ENCODE data around the gene NALCN.

Gene NALCN

GRCh38 chr13:101090287-101090686 lies 326.0 kb downstream of the NALCN start:
- DNase-seq (ENCODE audit: low read depth, low spot score) = no peak
- TF ChIP-seq SUZ12 (IDR thresholded peaks at IDR 0.05; ENCODE audit: extremely low read depth, insufficient read depth, insufficient read length) (no peak), ZNF274 (IDR thresholded peaks at IDR 0.05; ENCODE audit: low read depth, low read length) (no peak), YY1 (IDR thresholded peaks at IDR 0.05; ENCODE audit: insufficient read depth, insufficient read length) (no peak)

GRCh38 chr13:101085551-101085950 lies 330.8 kb downstream of the NALCN start:
- H3K9me3 ChIP-seq (ENCODE audit: insufficient read depth, low read length) = no peaks in the 10 kb centered on the region
- H3K4me3 ChIP-seq (ENCODE audit: insufficient read length, low read depth) = no peak overlapping the region
- no peak overlapping the region for H3K9ac ChIP-seq (ENCODE audit: insufficient read length, low read depth)
- H3K36me3 ChIP-seq (ENCODE audit: insufficient read depth, insufficient read length, low read length) = no peaks in the 10 kb centered on the region
- no peaks in the 10 kb centered on the region for H3K27me3 ChIP-seq (ENCODE audit: insufficient read depth, insufficient read length)
- no peaks in the 10 kb centered on the region for H3K4me1 ChIP-seq (ENCODE audit: insufficient read depth, insufficient read length)
- no peak for DNase-seq (ENCODE audit: low read depth, low spot score)
- TF ChIP-seq ZNF274 (IDR thresholded peaks at IDR 0.05; ENCODE audit: low read depth, low read length) = no peak
- TF ChIP-seq SUZ12 (IDR thresholded peaks at IDR 0.05; ENCODE audit: extremely low read depth, insufficient read depth, insufficient read length) = no peak
- TF ChIP-seq YY1 (IDR thresholded peaks at IDR 0.05; ENCODE audit: insufficient read depth, insufficient read length) = no peak

More at GRCh38 chr13:101090287-101090686, 326.0 kb downstream of the NALCN start:
- Histone ChIP-seq H3K4me3 (ENCODE audit: insufficient read length, low read depth) (no peak overlapping the region), H3K9ac (ENCODE audit: insufficient read length, low read depth) (no peak overlapping the region), H3K9me3 (ENCODE audit: insufficient read depth, low read length) (no peaks in the 10 kb centered on the region), H3K4me1 (ENCODE audit: insufficient read depth, insufficient read length) (no peaks in the 10 kb centered on the region), H3K36me3 (ENCODE audit: insufficient read depth, insufficient read length, low read length) (no peaks in the 10 kb centered on the region), H3K27me3 (ENCODE audit: insufficient read depth, insufficient read length) (no peaks in the 10 kb centered on the region)

GRCh38 chr13:101082441-101082840 lies 333.9 kb downstream of the NALCN start:
- no peak overlapping the region for H3K4me3 ChIP-seq (ENCODE audit: insufficient read length, low read depth)
- DNase-seq (ENCODE audit: low read depth, low spot score) = no peak
- H3K4me1 ChIP-seq (ENCODE audit: insufficient read depth, insufficient read length) = no peaks in the 10 kb centered on the region
- peaks cover 8% of the 10 kb centered on the region; the same call in 1 of the 2 replicates for H3K9me3 ChIP-seq (ENCODE audit: insufficient read depth, low read length)
- TF ChIP-seq YY1 (IDR thresholded peaks at IDR 0.05; ENCODE audit: insufficient read depth, insufficient read length) (no peak), SUZ12 (IDR thresholded peaks at IDR 0.05; ENCODE audit: extremely low read depth, insufficient read depth, insufficient read length) (no peak), ZNF274 (IDR thresholded peaks at IDR 0.05; ENCODE audit: low read depth, low read length) (no peak)
- no peaks in the 10 kb centered on the region for H3K36me3 ChIP-seq (ENCODE audit: insufficient read depth, insufficient read length, low read length)
- no peaks in the 10 kb centered on the region for H3K27me3 ChIP-seq (ENCODE audit: insufficient read depth, insufficient read length)
- H3K9ac ChIP-seq (ENCODE audit: insufficient read length, low read depth) = no peak overlapping the region

DNA sequence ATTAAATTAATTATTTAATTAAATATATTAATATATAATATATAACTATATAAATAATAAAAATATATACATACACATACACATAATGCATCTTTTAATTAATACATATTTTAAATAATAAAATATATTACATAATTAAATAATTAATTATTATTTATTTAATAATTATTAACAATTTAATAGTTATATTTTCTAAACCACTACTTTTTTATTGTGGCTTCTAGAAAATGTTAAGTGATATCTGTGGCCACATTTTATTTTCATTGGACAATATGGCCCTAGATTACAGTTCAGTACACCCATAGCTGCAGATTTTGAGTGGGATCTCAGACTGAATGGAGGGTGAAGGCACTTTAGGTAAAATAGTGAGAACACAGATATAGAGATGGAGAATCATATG lies 335.7 kb downstream of the NALCN start:
- no peak for TF ChIP-seq YY1 (IDR thresholded peaks at IDR 0.05; ENCODE audit: insufficient read depth, insufficient read length)
- TF ChIP-seq SUZ12 (IDR thresholded peaks at IDR 0.05; ENCODE audit: extremely low read depth, insufficient read depth, insufficient read length) = no peak
- DNase-seq (ENCODE audit: low read depth, low spot score) = no peak
- H3K9ac ChIP-seq (ENCODE audit: insufficient read length, low read depth) = no peak overlapping the region
- no peaks in the 10 kb centered on the region for H3K36me3 ChIP-seq (ENCODE audit: insufficient read depth, insufficient read length, low read length)
- H3K4me3 ChIP-seq (ENCODE audit: insufficient read length, low read depth) = no peak overlapping the region
- H3K4me1 ChIP-seq (ENCODE audit: insufficient read depth, insufficient read length) = no peaks in the 10 kb centered on the region
- H3K9me3 ChIP-seq (ENCODE audit: insufficient read depth, low read length) = peaks cover 14% of the 10 kb centered on the region; the same call in 1 of the 2 replicates
- no peaks in the 10 kb centered on the region for H3K27me3 ChIP-seq (ENCODE audit: insufficient read depth, insufficient read length)

- Histone ChIP-seq H3K9me3 (ENCODE audit: insufficient read depth, low read length) (no peaks in the 10 kb centered on the region), H3K4me3 (ENCODE audit: insufficient read length, low read depth) (no peak overlapping the region), H3K27me3 (ENCODE audit: insufficient read depth, insufficient read length) (no peaks in the 10 kb centered on the region), H3K9ac (ENCODE audit: insufficient read length, low read depth) (no peak overlapping the region), H3K4me1 (ENCODE audit: insufficient read depth, insufficient read length) (no peaks in the 10 kb centered on the region), H3K36me3 (ENCODE audit: insufficient read depth, insufficient read length, low read length) (no peaks in the 10 kb centered on the region)
- no peak for TF ChIP-seq ZNF274 (IDR thresholded peaks at IDR 0.05; ENCODE audit: low read depth, low read length)
- no peak for TF ChIP-seq YY1 (IDR thresholded peaks at IDR 0.05; ENCODE audit: insufficient read depth, insufficient read length)
- no peak for TF ChIP-seq SUZ12 (IDR thresholded peaks at IDR 0.05; ENCODE audit: extremely low read depth, insufficient read depth, insufficient read length)
- DNase-seq (ENCODE audit: low read depth, low spot score) = no peak
Measured at GRCh38 chr13:101065329-101065728, 351.0 kb downstream of the NALCN start.

GRCh38 chr13:101059793-101060192 lies 356.5 kb downstream of the NALCN start:
- Histone ChIP-seq H3K36me3 (ENCODE audit: insufficient read depth, insufficient read length, low read length) (no peaks in the 10 kb centered on the region), H3K4me1 (ENCODE audit: insufficient read depth, insufficient read length) (no peaks in the 10 kb centered on the region), H3K27me3 (ENCODE audit: insufficient read depth, insufficient read length) (no peaks in the 10 kb centered on the region), H3K9ac (ENCODE audit: insufficient read length, low read depth) (no peak overlapping the region), H3K4me3 (ENCODE audit: insufficient read length, low read depth) (no peak overlapping the region), H3K9me3 (ENCODE audit: insufficient read depth, low read length) (no peaks in the 10 kb centered on the region)
- no peak for TF ChIP-seq YY1 (IDR thresholded peaks at IDR 0.05; ENCODE audit: insufficient read depth, insufficient read length)
- TF ChIP-seq SUZ12 (IDR thresholded peaks at IDR 0.05; ENCODE audit: extremely low read depth, insufficient read depth, insufficient read length) = no peak
- TF ChIP-seq ZNF274 (IDR thresholded peaks at IDR 0.05; ENCODE audit: low read depth, low read length) = no peak
- no peak for DNase-seq (ENCODE audit: low read depth, low spot score)

DNA sequence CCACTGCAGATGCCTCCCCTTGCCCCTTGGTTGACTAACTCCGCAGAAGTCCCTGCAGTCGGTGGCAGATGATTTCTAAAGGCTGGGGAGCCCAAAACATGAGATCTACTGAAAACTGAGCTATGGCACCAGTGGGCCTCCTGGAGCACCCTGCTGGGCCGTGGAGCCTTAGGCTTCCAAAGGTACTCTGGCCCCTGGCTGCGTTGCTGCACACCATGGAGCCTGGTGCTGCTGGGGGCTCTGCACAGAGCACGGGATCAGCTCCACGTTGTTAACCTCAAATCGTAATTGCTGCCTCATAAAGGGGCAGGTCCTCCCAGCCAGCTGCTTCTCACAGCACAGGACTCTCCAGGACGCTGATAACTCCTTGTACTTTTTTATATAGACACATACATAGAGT lies 357.5 kb downstream of the NALCN start:
- H3K9me3 ChIP-seq (ENCODE audit: insufficient read depth, low read length) = no peaks in the 10 kb centered on the region
- no peak for TF ChIP-seq YY1 (IDR thresholded peaks at IDR 0.05; ENCODE audit: insufficient read depth, insufficient read length)
- TF ChIP-seq ZNF274 (IDR thresholded peaks at IDR 0.05; ENCODE audit: low read depth, low read length) = no peak
- TF ChIP-seq SUZ12 (IDR thresholded peaks at IDR 0.05; ENCODE audit: extremely low read depth, insufficient read depth, insufficient read length) = no peak
- no peaks in the 10 kb centered on the region for H3K27me3 ChIP-seq (ENCODE audit: insufficient read depth, insufficient read length)
- no peak for DNase-seq (ENCODE audit: low read depth, low spot score)
- H3K4me1 ChIP-seq (ENCODE audit: insufficient read depth, insufficient read length) = no peaks in the 10 kb centered on the region
- H3K9ac ChIP-seq (ENCODE audit: insufficient read length, low read depth) = no peak overlapping the region
- no peak overlapping the region for H3K4me3 ChIP-seq (ENCODE audit: insufficient read length, low read depth)
- no peaks in the 10 kb centered on the region for H3K36me3 ChIP-seq (ENCODE audit: insufficient read depth, insufficient read length, low read length)
